CD4-positive, alpha-beta T cell (primary cell): ENCODE measurements around the gene GORASP1. TPM values are rescaled to one million over a fixed set of nuclear protein-coding genes. Genes with fewer than 3 reads are reported as not detected.

Experiments
- ATAC-seq: fragments of 200-7000 bp; cut with Tn5 transposase; one replicate; pipeline ENCODE4 v1.10.0; 2022; ENCODE audit warnings: mild to moderate bottlenecking; ENCODE audit not compliant: poor library complexity
- CTCF ChIA-PET: fragments of 350-600 bp; sonication (Branson Sonifier 250); formaldehyde crosslinking; loops from one replicate; lab custom pipeline; 2021; ENCODE audit warnings: antibody characterized with exemption, inconsistent platforms; lab: Charles Lee
- POLR2A ChIA-PET: fragments of 350-600 bp; sonication (Branson Sonifier 250); formaldehyde crosslinking; loops from one replicate; lab custom pipeline; 2021; ENCODE audit warnings: antibody characterized with exemption, inconsistent platforms; lab: Charles Lee
- DNase-seq, 14 experiments: peaks; one replicate each; pipeline ENCODE4 v3.0.0-alpha.2; 2013 to 2020; ENCODE audit warnings: mixed read lengths in 2 of 14
- H3K27ac ChIP-seq, 2 donors: one replicate each; pipeline versions ENCODE4 v1.5.1 to v1.7.0; 2013; ENCODE audit warnings: low read length in 2 of 2, low read depth in 1 of 2, mild to moderate bottlenecking in 1 of 2
- H3K27me3 ChIP-seq, 2 experiments: 1 replicate in 1 of 2; 2 replicates in 1 of 2; pipeline versions ENCODE4 v1.6.1 to v1.7.0; 2013; ENCODE audit warnings: low read length in 2 of 2, control low read depth in 1 of 2, mild to moderate bottlenecking in 1 of 2, moderate library complexity in 1 of 2; ENCODE audit not compliant: insufficient read depth in 2 of 2, control insufficient read depth in 1 of 2
- H3K36me3 ChIP-seq: one replicate; pipeline ENCODE4 v1.6.1; 2013; ENCODE audit warnings: low read length, control low read depth; ENCODE audit not compliant: insufficient read depth
- H3K4me1 ChIP-seq: one replicate; pipeline ENCODE4 v1.6.1; 2013; ENCODE audit warnings: low read length, control low read depth; ENCODE audit not compliant: insufficient read depth
- H3K4me3 ChIP-seq: one replicate; pipeline ENCODE4 v1.5.1; 2013; ENCODE audit warnings: mild to moderate bottlenecking, low read length, moderate library complexity
- H3K9me3 ChIP-seq, 2 experiments: 1 replicate in 1 of 2; 2 replicates in 1 of 2; pipeline versions ENCODE4 v1.6.1 to v1.7.0; 2013; ENCODE audit warnings: low read length in 2 of 2, mild to moderate bottlenecking in 2 of 2, control low read depth in 1 of 2, moderate library complexity in 1 of 2; ENCODE audit not compliant: control insufficient read depth in 1 of 2, insufficient read depth in 1 of 2
- H3K27ac Mint-ChIP-seq: one replicate; pipeline ENCODE4 v1.8.0; 2020; ENCODE audit warnings: mixed read lengths
- H3K27me3 Mint-ChIP-seq: one replicate; pipeline ENCODE4 v1.8.0; 2021; ENCODE audit warnings: mixed read lengths
- H3K36me3 Mint-ChIP-seq: one replicate; pipeline ENCODE4 v1.8.0; 2021; ENCODE audit warnings: low read depth, mixed read lengths
- H3K4me1 Mint-ChIP-seq: one replicate; pipeline ENCODE4 v1.8.0; 2021; ENCODE audit warnings: low read depth, mixed read lengths
- H3K4me3 Mint-ChIP-seq: one replicate; pipeline ENCODE4 v1.8.0; 2020; ENCODE audit warnings: mild to moderate bottlenecking, mixed read lengths
- H3K9me3 Mint-ChIP-seq: one replicate; pipeline ENCODE4 v1.8.0; 2020; ENCODE audit warnings: mixed read lengths
- intact Hi-C, 2 experiments: fragments of 100-400 bp; cut with DNase I in 1 of 2; cut with micrococcal nuclease in 1 of 2; formaldehyde crosslinking; loops; one replicate each; pipeline versions ENCODE4 v1.15.1 to v1.9.0; 2023 to 2025; cut with DNase I, micrococcal nuclease
- microRNA-seq: library from miRNA; unstranded; fragments of <30 nt; microRNA quantifications from one replicate; pipeline ENCODE4 v1.2.0, GENCODE V29; 2021; ENCODE audit warnings: borderline microRNAs expressed, borderline replicate concordance
- total RNA-seq, 174 experiments: library from RNA in 2 of 174; stranded (reverse) in 2 of 174; gene quantifications; one replicate each; pipeline ENCODE4 v1.2.3 and lab custom pipeline; 2021 to 2026
- TF ChIP-seq, protein P1 (sequence below): fragments of 200-600 bp; IDR thresholded peaks from one replicate; pipeline ENCODE4 v1.8.0; 2022; ENCODE audit warnings: antibody characterized with exemption, mild to moderate bottlenecking

The GORASP1 gene
- total RNA-seq, 2 experiments from 2014 or later, result 29.1 to 31.5 TPM

DNA sequence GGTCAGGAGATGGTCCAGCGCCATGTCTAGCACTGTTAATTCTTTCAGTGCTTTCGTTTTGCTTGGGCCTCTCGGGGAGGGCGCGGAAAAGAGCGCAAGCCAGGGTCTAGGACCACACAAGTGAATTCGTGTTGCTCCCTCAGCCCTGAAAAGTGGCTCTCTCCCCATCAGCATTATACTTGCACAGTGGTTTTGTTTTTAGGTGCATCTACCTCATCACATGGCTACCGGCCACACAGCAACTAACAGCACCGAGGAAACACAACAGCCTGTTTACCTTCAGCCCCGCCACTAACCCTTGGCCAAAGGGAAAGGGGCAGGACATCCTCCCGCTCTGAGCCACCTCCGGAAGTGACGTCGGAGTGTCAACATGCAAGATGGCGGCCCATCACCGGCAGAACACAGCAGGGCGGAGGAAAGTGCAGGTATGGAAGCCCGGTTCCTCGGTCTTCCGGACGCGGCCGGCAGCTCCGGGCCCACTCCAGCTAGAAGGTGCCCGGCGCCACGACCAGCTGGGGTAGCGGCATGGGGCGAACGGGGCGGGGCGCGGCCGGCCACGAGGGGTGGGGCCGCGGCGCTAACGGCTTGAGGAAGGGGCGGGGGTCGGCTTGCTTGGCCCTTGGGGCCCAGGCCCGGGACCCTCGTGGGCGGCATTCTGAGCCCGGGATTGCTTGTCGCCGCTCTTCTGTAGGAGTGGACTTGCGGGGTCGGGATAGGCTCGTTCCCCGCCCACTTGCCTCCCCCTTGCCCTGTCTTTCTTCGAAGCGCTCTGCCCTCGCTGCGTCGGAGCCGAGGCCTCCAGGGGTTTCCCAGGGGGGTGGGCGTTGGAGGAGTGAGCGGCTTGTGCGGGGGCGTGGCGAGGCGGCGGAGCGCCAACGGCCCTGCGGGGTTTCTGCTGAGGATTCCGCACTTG is 55.5 kb downstream of the GORASP1 start, which contains the start of the genes SCN11A and WDR48:
SCN11A (minus strand) TSS at position 296 of the 913 bp plus-strand sequence. CDS start 101,582 bp downstream, outside the sequence.
WDR48 (plus strand) TSS at position 368 of the 913 bp plus-strand sequence; CDS start at position 378, 10 bp downstream.
- ChIA-PET CTCF (interaction anchor here (1.4 kb wide), 1 partner anchor 236 kb away, joined by 3 read pairs; no protein-coding TSS in a partner anchor), POLR2A (interaction anchor here (0.6 to 1.2 kb wide), 2 partner anchors 53 to 96 kb away, joined by 3 read pairs; no protein-coding TSS in a partner anchor)
- Histone ChIP-seq H3K27me3 (no peaks in the 10 kb centered on the region), H3K4me3 (peak within 1 kb of the TSS; percentile 84), H3K36me3 (no peaks in the 10 kb centered on the region), H3K9me3 (no peaks in the 10 kb centered on the region), H3K27ac (peak within 1 kb of the TSS; percentile 90 to 95), H3K4me1 (peaks cover 25% of the 10 kb centered on the region)
- H3K4me1 Mint-ChIP-seq, result peaks cover 72% of the 10 kb centered on the region
- H3K9me3 Mint-ChIP-seq, result no peaks in the 10 kb centered on the region
- intact Hi-C loops, result loop anchor here (2.0 to 10.0 kb wide), 4 partner anchors 53 to 1405 kb away; partner anchors contain the start of genes RPL14 (in 1 of the 2) and SLC25A38 (in 1 of the 2)
- TF ChIP-seq, protein P1, sequence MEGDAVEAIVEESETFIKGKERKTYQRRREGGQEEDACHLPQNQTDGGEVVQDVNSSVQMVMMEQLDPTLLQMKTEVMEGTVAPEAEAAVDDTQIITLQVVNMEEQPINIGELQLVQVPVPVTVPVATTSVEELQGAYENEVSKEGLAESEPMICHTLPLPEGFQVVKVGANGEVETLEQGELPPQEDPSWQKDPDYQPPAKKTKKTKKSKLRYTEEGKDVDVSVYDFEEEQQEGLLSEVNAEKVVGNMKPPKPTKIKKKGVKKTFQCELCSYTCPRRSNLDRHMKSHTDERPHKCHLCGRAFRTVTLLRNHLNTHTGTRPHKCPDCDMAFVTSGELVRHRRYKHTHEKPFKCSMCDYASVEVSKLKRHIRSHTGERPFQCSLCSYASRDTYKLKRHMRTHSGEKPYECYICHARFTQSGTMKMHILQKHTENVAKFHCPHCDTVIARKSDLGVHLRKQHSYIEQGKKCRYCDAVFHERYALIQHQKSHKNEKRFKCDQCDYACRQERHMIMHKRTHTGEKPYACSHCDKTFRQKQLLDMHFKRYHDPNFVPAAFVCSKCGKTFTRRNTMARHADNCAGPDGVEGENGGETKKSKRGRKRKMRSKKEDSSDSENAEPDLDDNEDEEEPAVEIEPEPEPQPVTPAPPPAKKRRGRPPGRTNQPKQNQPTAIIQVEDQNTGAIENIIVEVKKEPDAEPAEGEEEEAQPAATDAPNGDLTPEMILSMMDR, result no peak
- peaks cover 19% of the 10 kb centered on the region for H3K36me3 Mint-ChIP-seq
- peak; percentile 89 for ATAC-seq
- H3K27me3 Mint-ChIP-seq, result no peaks in the 10 kb centered on the region
- peak; percentile 85 to 97 (median 90) for DNase-seq
- peak within 1 kb of the TSS; percentile 95 for H3K4me3 Mint-ChIP-seq
- peak within 1 kb of the TSS; percentile 99 for H3K27ac Mint-ChIP-seq

DNA sequence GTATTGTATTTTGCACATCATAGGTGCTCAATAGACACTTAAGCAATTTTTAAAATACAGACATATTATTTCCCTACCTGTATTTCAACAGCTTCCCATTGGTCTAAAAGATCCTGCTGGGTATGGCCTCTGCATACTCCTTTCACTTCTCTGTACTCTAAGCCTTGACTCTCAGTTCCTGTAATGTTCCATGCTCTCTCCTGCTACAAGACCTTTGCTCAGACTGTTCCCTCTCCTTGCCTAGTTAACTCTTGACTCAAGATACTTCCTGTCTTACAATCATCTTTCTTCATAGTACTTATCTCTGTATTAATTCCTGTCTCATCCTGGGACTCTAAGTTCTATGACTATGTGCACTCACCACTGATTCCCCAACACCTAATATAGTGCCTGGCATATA is 57.4 kb downstream of the GORASP1 start:
- H3K4me1 Mint-ChIP-seq, result peaks cover 59% of the 10 kb centered on the region
- DNase-seq, result peak in 3 of 14 experiments; percentile 6 to 26 (median 14)
- no peak for ATAC-seq
- CTCF ChIA-PET, result no interaction called here
- peak overlapping the region; percentile 9 for H3K4me3 Mint-ChIP-seq
- Histone ChIP-seq H3K9me3 (no peaks in the 10 kb centered on the region), H3K27me3 (no peaks in the 10 kb centered on the region), H3K4me3 (no peak overlapping the region), H3K4me1 (peaks cover 24% of the 10 kb centered on the region), H3K27ac (peak overlapping the region in 1 of 2 donors; percentile 90), H3K36me3 (no peaks in the 10 kb centered on the region)
- intact Hi-C loops, result loop anchor here (5.0 to 10.0 kb wide), 3 partner anchors 95 to 1407 kb away; partner anchors contain the start of genes RPL14 (in 1 of the 2) and SLC25A38 (in 1 of the 2)
- no peaks in the 10 kb centered on the region for H3K9me3 Mint-ChIP-seq
- TF ChIP-seq, protein P1, result no peak
- H3K27ac Mint-ChIP-seq, result peak overlapping the region; percentile 99
- H3K36me3 Mint-ChIP-seq, result peaks cover 14% of the 10 kb centered on the region
- POLR2A ChIA-PET, result interaction anchor here (1.2 kb wide), 1 partner anchor 356 kb away, joined by 3 read pairs; no protein-coding TSS in a partner anchor
- no peaks in the 10 kb centered on the region for H3K27me3 Mint-ChIP-seq

Small RNAs within 50 kb of the gene (microRNA-seq; reads per million reads assigned to microRNA genes)
- gene MIR6822, result not detected

Other genes with a start within 250 kb of the GORASP1 start
- gene SCN11A, start 55.7 kb downstream of the GORASP1 start, total RNA-seq, result under 1 TPM in 1 of 2 experiments, not detected in 1; 0.08 TPM
- 10 to 100 TPM; 81.2 to 88.6 TPM for gene WDR48, start 55.6 kb downstream of the GORASP1 start, total RNA-seq
- 1 to 10 TPM; 4.1 to 5.2 TPM for gene TTC21A, start 53 bp upstream of the GORASP1 start, total RNA-seq
- 100 to 1,000 TPM; 357 to 368 TPM for gene CSRNP1, start 46.0 kb upstream of the GORASP1 start, total RNA-seq
- gene XIRP1, start 85.0 kb upstream of the GORASP1 start, total RNA-seq, result not detected
- under 1 TPM; 0.14 to 0.27 TPM for gene CX3CR1, start 172.4 kb upstream of the GORASP1 start, total RNA-seq
- 1 to 10 TPM; 1.3 to 2.1 TPM for gene CCR8, start 222.1 kb upstream of the GORASP1 start, total RNA-seq